Choroid plexus epithelial cell (primary cell): ENCODE results near the gene MAP7.

Experiments used
- DNase-seq: peaks from one replicate; pipeline ENCODE4 v3.0.0-alpha.2; 2010; ENCODE audit warnings: low read depth
- H3K4me3 ChIP-seq: 2 replicates; pipeline ENCODE4 v1.5.1; 2011; ENCODE audit warnings: low read depth, mild to moderate bottlenecking, control low read depth, low read length, moderate library complexity
- TF ChIP-seq, protein P1 (sequence below): conservative IDR thresholded peaks from 2 replicates; pipeline ENCODE4 v1.5.1; 2011; ENCODE audit warnings: low read depth, mild to moderate bottlenecking, control low read depth, inconsistent platforms, low read length, moderate library complexity

MAP7 gene

DNA sequence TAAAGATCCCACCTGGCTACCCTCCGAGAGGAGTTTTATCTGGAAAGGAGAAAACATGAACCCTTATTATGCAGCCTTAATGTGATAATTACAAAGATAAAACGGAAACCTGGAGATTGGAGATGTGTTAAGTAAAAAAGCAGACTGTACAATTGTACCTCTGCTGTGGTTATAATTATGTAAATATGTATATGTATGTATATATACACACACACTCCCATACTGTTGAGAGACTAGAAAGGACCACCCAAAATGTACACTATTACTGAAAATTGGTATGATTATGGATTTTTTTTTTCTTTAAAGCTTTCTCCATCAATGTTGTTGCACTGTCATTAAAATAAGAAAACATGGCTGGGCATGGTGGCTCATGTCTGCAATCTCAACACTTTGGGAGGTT, 188.4 kb downstream of the MAP7 start:
- H3K4me3 ChIP-seq, result no peak overlapping the region
- TF ChIP-seq, protein P1, sequence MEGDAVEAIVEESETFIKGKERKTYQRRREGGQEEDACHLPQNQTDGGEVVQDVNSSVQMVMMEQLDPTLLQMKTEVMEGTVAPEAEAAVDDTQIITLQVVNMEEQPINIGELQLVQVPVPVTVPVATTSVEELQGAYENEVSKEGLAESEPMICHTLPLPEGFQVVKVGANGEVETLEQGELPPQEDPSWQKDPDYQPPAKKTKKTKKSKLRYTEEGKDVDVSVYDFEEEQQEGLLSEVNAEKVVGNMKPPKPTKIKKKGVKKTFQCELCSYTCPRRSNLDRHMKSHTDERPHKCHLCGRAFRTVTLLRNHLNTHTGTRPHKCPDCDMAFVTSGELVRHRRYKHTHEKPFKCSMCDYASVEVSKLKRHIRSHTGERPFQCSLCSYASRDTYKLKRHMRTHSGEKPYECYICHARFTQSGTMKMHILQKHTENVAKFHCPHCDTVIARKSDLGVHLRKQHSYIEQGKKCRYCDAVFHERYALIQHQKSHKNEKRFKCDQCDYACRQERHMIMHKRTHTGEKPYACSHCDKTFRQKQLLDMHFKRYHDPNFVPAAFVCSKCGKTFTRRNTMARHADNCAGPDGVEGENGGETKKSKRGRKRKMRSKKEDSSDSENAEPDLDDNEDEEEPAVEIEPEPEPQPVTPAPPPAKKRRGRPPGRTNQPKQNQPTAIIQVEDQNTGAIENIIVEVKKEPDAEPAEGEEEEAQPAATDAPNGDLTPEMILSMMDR, result no peak
- no peak for DNase-seq

DNA sequence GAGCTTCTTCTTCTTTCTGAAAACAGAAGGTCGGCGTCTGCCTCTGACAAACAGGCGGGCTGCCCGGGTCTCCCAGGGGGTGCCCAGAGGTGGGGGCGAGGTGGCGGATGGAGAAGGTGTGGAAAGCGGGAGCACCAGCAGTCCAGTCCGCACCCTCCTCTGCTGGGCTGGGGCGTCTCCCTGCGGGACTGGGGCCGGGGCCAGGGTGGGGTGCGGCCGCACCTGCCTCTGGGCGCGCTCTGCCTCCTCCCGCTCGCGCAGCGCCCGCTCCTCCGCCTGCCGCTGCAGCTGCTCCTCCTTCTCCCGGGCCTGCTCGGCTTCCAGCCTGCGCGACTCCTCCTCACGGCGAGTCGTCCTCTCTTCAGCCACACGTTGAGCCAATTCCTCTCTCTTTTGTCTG, 189.4 kb downstream of the MAP7 start:
- no peak overlapping the region for H3K4me3 ChIP-seq
- TF ChIP-seq, protein P1, result no peak
- DNase-seq, result no peak

DNA sequence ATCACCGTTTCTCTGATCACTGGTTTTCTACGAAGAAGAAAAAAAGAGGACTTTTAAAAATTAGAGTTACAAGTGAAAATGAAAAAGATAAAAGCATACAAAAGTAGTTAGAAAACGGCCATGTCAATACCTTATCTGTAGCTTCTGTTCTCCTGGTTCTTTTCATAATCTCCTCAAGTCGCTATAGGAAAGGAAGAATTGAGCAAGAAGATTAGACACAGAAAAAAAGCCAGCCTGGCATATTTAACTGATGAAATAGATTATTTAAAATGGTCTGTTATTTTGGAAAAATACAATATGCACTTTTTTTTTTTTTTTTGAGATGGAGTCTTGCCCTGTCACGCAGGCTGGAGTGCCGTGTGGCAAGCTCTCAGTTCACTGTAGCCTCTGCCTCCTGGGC, 190.4 kb downstream of the MAP7 start:
- no peak for DNase-seq
- TF ChIP-seq, protein P1, result no peak
- H3K4me3 ChIP-seq, result no peak overlapping the region

DNA sequence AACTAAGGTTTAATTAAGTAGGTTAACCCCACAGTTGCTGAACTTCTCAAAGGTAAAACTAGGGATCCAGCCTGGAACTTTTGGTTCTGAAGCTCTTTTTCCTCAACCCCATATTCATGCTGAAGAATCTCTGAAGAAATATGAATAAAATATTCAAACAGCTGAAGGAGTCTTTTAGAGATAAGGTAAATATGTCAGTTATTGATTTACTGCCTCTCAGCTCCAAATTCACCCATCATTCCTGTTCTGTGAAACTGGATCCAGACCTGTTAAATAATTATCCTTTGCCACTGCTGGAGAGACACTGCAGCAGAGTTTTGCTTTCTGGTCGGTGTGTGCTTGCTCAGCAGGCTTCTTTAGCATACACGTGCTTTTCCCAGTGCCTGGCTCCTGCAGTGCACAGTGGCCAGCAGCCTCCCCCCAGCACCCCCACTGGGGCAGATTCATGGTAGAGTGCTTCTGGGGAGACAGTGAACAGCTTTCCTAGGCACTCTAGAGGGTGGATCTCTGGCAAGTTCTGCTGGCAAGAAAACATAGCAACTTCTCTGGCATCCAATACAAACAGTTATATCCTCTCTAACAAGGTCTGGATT, 198.6 kb downstream of the MAP7 start:
- DNase-seq, result peak; percentile 21
- H3K4me3 ChIP-seq, result no peak overlapping the region
- TF ChIP-seq, protein P1, result no peak

DNA sequence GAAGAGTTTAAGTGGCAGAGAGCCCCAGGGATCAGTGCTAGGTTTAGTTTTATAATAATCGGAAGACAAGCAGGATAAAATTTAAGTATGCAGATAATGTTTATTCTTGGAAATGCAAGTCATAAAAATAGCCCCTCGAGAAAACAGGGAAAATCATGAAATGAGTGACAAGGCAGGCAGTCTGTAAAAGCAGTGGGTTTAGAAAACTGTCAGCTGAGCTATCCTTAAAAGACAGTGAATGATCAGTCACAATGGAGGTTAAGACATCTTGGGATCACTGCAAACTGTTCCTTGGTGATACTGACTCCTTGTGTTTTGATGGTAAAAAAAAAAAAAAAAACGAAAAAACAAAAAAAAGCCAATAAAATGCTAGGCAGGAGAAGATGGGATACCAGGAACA, 199.3 kb downstream of the MAP7 start:
- no peak overlapping the region for H3K4me3 ChIP-seq
- no peak for DNase-seq
- TF ChIP-seq, protein P1, result no peak

DNA sequence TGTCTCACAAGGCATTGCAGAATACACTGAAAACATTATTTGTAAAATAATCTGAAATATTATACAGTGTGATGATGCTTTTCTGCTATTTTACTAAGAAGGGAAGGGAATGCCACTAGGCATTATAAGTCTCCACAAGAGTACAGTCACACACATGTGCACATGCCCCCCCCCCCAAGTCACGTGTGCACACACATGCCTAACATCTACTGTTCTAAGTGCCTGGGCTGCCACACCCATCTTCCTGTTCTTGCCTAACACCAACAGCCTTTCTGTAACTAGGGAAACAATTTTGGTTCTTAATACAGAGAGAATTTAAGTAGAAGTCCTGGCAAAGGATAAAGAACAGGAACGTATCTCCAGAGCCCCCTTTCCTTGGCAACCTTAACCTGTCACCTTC, 202.4 kb downstream of the MAP7 start:
- DNase-seq, result no peak
- TF ChIP-seq, protein P1, result no peak
- no peak overlapping the region for H3K4me3 ChIP-seq

DNA sequence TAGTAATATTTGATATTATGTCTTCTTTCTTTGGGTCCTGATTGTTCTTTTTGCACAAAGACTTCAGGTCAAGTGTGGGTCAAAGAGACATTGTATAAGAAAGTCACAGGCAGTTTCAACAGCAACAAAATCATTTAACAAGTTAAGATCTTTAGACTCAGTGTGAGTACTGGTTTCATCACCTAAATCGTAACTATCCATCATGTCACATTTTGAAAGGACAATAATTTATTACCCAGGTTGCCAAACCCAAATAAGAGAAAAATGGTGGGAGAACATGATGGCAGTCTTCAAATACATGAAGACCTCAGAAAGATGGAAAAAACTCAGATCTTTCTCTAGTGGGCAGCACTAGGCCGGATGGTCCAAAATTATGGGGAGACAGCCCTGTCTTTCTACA, 205.1 kb downstream of the MAP7 start:
- H3K4me3 ChIP-seq, result no peak overlapping the region
- TF ChIP-seq, protein P1, result no peak
- no peak for DNase-seq
